Muscle of back (tissue), 11 donors: Measurements from ENCODE around the gene PBX4. TPM values are rescaled to one million over a fixed set of nuclear protein-coding genes. Genes with fewer than 3 reads are reported as not detected.

Experiments used
- DNase-seq, 3 donors: peaks; one replicate each; pipeline versions ENCODE4 v3.0.0 to v3.0.0-alpha.2; 2013
- polyA plus RNA-seq, 10 donors: library from polyadenylated mRNA; unstranded; fragments of 120-200 nt; gene quantifications; one replicate each; pipeline ENCODE4 v1.2.1, GENCODE V29; 2013; ENCODE audit not compliant: insufficient read length in 10 of 10

PBX4 gene
- polyA plus RNA-seq, 10 donors = 0.87 to 3.0 (median 1.8) TPM

DNA sequence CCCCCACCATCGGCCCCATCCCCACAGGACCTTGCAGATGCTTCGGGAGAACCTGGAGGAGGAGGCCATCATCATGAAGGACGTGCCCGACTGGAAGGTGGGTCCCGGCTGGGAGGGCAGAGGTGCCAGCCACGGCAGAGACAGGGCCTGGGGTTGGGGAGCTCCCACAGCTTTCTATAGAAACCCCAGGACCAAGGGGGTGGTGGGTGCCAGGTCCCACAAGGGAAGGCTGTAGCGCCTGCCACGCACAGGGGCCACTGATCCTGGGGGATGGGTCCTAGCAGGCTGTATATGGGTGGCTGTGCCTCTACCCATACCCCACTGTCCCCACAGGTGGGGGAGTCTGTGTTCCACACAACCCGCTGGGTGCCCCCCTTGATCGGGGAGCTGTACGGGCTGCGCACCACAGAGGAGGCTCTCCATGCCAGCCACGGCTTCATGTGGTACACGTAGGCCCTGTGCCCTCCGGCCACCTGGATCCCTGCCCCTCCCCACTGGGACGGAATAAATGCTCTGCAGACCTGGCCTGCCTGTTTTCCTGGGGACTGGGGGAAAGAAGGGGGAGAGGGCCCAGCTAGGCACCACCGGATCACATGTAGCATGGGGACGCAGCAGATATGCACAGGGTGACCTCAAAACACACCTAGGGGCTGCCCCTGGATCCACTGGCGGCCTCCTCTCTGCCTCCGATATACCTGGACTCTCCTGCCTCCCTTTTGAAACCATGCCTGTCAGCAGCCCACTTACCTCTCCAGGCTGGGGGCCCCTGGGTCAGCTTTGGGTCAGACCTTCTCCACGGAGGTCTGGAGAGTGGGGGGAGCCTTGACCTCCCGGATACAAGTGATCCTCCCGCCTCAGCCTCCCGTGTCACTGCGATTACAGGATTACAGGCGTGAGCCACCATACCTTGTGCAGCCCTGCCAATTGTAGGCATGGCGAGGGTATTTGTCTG, 90.5 kb downstream of the PBX4 start:
- no peak for DNase-seq

DNA sequence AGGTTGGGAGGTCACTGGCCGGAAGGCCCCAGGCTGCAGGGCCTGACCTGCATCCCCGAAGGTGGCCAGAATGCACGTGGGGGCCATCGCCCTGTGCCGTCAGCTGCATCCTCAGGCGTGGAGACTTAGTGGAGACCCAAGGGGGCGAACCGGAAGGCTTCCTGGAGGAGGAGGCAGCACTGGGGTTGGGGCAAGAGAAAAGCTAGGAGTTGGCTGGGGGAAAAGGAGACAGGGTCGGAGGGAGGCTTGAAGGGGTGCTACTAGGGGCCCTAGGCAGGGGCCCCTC, 91.2 kb downstream of the PBX4 start:
- DNase-seq = no peak

DNA sequence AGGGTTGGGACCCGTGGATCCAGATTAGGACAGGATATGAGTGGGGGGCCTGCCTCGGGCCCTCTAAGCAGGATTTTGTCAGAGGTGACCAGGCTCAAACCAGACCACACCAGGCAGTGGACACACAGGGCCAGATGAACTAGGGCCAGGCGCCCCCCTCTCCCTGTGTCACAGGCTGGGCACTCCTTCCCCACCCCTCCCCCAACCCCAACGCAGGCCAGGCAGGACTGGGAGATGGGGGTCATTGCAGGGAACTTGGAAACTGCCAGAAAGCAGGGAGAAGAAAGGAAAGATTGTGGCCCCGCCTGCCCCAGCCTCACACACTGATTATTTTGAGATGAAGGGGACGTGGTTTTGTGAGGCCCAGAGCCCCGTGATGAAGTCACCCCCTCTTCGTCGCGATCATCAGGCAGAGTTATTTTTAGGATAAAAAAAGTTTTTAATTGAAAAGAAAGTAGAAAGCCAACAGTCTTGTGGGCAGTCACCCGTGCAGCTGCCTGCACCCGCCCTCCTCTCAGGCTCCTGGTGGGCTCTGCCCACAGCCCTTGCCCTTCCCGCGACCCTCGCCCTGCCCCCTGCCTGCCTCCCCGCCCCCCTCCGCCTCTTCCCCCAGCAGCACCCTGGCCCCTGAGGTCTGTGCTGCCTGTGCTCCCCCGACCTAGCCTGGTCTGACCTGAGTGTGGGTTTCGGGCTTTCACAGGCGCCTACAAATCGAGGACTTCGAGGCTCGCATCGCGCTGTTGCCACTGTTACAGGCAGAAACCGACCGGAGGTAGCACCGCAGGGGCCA, 91.7 kb downstream of the PBX4 start:
- DNase-seq = no peak

DNA sequence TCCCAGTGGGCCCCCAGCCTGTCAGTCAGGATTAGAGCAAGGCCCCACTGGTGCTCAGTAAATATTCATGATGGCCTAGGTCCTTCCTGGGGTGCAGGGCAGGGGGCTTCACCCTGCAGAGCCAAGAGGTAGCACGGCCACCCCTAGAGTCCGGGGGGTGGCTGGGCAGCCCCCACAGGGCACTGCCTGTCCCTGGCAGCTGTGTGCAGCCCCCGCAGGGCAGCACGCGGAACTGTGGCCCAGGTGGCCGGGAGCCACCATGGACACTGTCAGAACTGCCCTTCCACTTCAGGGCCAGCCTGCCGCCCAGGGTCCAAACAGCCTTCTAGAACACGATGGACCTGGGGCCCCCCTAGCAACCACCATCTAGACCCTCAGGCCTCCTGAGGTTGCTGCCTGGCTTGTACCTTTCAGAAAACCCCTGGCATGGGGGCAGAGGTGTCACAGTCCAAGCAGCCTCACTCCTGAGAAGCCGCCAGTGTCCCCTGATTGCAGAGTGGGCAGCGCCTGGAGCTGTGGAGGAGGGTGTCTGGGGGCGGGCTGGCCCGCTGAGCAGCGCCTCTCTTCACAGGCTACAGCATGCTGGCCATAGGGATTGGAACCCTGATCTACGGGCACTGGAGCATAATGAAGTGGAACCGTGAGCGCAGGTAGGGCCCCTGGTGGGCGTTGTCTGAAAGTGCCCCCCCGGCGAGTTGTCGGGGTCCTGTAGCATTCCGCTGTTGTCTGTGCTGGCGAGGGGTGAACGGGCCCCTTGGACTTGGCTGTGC, 92.7 kb downstream of the PBX4 start:
- no peak for DNase-seq

DNA sequence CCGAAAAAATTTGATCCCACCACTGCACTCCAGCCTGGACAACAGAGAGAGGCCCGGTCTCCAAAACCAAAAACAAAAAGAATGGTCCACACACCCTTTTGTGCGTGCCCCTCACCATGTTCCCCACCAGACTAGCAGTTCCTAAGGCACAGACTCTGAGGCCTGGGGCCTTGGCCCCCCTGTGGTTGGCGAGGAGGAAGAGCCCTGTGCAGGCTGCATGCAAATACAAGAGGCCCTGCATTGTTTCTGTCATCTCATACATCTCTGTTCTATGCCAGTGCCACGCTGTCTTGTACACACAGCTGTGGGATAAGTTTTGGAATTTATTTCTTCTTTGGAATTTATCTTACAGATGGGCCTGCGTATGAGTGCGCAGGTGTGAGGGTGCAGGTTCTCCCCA, 94.4 kb downstream of the PBX4 start:
- no peak for DNase-seq

DNA sequence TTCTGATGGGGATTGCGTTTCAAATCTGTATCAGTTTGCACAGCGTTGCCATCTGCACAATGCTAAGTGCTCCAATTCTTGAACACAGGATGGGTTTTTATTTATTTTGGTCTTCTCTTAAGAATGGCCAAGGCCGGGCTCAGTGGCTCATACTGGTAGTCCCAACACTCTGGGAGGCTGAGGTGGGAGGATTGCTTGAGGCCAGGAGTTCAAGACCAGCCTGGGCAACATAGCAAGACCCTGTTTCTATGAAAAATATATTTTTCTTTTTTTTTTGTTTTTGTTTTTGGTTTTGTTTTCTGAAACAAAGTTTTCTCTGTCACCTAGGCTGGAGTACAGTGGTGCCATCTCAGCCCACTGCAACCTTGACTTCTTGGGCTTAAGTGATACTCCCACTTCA, 95.3 kb downstream of the PBX4 start:
- no peak for DNase-seq

DNA sequence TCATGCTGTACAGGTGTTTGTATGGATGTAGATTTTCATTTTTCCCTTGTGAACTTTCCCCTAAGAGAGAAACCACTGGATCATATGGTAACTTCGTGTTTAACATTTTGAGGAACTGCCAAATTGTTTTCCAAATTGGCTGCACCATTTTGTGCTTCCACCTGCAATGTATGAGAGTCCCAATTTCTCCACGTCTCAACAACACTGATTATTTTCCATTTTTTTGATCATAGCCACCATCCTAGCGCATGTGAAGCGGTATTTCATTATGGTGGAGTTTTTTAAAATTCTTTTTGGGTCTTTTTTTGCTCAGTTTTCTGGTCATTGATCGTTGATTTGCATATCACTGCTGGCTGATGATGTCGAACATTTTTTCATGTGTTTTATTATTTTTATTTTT, 97.5 kb downstream of the PBX4 start:
- no peak for DNase-seq

DNA sequence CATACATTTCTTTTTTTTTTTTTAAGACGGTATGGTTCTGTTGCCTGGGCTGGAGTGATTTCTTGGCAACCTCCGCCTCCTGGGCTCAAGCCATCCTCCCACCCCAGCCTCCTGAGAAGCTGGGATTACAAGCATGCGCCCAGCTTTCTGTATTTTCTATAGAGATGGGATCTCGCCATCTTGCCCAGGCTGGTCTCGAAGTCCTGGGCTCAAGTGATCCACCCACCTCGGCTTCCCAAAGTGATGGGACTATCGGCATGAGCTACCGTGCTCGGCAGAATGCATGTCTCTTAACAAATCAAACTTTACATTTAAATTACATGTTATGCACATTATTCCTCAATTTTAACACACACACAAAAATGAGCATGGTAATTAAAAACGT, 101.3 kb downstream of the PBX4 start:
- DNase-seq = no peak

DNA sequence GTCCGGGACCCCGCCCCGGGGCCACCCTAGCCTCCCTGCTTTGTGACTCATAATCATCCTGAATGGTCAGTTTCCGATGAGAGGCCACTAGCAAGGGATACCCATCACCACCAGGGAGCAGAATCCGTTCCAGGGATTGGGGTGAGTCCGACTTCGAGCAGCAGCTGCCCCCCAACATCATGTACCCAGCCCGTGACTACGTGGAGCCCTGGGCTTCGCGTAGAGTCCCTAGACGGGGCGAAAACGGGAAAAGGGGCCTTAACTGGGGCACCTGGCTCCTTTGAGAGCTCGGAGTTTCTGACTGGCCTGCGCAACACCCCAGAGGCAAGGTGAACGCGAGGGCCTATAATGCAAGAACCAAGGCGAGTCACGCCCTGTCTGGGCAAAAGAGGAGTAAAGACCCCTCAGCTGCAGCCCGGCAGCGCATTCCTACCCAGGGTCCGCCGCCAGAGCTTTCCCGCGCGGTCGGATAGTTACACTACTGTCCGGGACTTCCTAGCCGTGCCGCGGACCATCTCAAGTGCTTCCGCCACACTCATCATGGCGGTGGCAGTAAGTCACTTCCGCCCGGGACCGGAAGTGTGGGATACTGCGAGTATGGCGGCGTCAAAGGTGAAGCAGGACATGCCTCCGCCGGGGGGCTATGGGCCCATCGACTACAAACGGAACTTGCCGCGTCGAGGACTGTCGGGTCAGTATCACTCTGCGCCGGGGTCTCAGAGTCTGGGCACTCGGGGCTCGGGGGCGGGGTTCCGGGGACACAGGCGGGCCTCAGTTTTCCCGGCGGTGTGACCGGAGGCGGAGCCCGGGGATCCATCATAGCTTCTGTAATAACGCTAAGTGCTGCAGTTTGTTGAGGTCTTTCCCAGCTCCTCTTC, 102.6 kb downstream of the PBX4 start, which contains the start of gene NDUFA13:
Gene NDUFA13, plus strand, starts transcription at position 584 of the 878 bp plus-strand sequence. Its CDS starts 14 bp downstream, at position 598.
- peak; percentile 95 to 98 (median 96) for DNase-seq

DNA sequence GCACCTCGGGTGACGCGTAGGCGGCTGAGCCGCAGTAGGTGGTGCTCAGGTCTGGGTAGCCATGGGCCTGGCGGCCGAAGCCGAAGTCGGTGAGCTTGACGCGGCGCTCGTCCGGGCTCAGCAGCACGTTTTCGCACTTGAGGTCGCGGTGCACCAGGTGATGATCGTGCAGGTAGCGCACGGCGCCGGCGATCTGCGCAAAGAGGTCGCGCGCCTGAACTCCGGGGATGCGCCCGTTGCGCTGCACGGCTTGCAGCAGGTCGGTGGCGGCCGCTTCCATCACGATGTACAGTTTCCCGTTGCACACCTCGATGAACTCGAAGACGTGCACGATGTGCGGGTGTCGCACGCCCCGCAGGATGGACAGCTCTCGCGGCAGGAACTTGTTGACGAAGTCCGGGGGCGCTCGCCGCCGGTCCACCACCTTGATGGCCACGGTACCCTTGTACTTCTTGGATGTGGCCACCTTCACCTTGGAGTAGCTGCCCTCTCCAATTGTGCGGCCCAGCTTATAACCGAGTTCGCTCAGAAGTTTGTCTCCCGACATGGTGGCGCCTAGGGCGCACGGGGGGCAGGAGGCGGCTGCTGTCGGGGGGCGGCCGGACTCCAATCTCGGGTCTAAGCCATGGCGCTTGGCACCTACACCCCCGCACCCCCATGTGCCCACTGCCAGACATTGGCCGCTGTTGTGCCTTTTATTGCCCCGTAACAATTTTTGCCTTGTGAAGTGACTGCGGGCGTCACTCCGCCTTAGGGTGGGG, 103.4 kb downstream of the PBX4 start, which contains the start of gene TSSK6:
Gene TSSK6, minus strand, starts transcription at position 668 of the 761 bp plus-strand sequence. Its CDS starts 121 bp downstream, at position 547.
- no peak for DNase-seq

DNA sequence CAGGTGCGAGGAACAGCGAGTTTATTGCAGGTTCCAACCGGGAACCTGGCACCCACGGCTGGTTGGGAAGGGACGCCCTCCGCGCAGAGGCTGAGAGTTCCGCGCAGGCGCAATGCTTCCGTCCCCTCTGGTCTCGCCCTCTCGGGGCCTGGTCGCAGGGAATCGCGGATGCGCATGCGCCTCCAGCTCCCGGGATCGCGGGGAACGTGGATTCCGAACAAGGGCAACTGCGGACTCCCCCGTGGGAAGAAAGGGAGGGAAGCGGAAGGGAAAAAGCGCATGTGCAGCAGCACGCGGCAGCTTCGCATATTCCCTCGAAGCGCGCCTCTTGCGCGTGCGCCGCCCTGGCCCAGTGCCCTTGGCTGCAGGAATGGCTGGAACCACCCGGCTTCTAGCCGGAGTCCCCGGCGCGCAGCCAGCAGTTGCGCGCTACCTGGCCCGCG, 104.3 kb downstream of the PBX4 start:
- DNase-seq = peak; percentile 48 to 93 (median 86)

DNA sequence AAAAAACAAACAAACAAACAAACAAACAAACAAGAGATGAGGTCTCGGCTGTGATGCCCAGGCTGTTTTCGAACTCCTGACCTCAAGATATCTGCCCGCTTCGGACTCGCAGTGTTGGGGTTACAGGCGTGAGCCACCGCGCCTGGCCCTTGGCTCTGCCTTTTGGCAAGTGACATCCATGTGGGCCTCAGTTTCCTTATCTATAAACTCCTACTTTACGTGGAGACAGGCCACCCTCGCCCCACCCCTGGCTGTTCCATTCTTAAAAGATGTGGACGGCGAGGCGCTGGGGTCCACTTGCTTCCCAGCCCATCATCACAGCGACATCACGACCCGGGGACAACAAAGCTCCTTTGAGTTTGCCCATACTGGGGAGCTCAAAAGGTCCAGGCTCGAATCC, 104.8 kb downstream of the PBX4 start:
- no peak for DNase-seq

Other genes with a start within 250 kb of the PBX4 start
- gene GATAD2A, start 213.0 kb downstream of the PBX4 start, polyA plus RNA-seq = 10 to 100 TPM; 44.1 to 57.1 (median 47.3) TPM
- gene TSSK6, start 103.1 kb downstream of the PBX4 start, polyA plus RNA-seq = under 1 TPM; 0.29 to 0.75 (median 0.42) TPM
- 100 to 1,000 TPM; 146 to 246 (median 175) TPM for gene NDUFA13, start 102.5 kb downstream of the PBX4 start, polyA plus RNA-seq
- gene YJEFN3, start 89.8 kb downstream of the PBX4 start, polyA plus RNA-seq = 10 to 100 TPM in 1 of 10 donors, 1 to 10 TPM in 9; 2.8 to 11.4 (median 5.8) TPM
- gene CILP2, start 80.4 kb downstream of the PBX4 start, polyA plus RNA-seq = 10 to 100 TPM in 1 of 10 donors, 1 to 10 TPM in 6, under 1 TPM in 3; 0.36 to 10.8 (median 3.6) TPM
- gene LPAR2, start 9.5 kb upstream of the PBX4 start, polyA plus RNA-seq = 10 to 100 TPM in 1 of 10 donors, 1 to 10 TPM in 9; 2.8 to 11.6 (median 4.6) TPM
- 1 to 10 TPM; 1.9 to 4.9 (median 2.9) TPM for gene GMIP, start 25.0 kb upstream of the PBX4 start, polyA plus RNA-seq
- 10 to 100 TPM; 16.8 to 32.3 (median 26.9) TPM for gene ATP13A1, start 45.0 kb upstream of the PBX4 start, polyA plus RNA-seq
- gene ZNF101, start 50.2 kb upstream of the PBX4 start, polyA plus RNA-seq = 1 to 10 TPM; 4.8 to 8.2 (median 6.9) TPM
- 1 to 10 TPM; 4.2 to 6.0 (median 5.2) TPM for gene ZNF14, start 114.4 kb upstream of the PBX4 start, polyA plus RNA-seq
- 10 to 100 TPM; 11.7 to 22.9 (median 17.5) TPM for gene ZNF506, start 203.1 kb upstream of the PBX4 start, polyA plus RNA-seq
- 10 to 100 TPM; 11.3 to 18.4 (median 12.6) TPM for gene ZNF253, start 247.2 kb upstream of the PBX4 start, polyA plus RNA-seq